Measurements from ENCODE around the gene SLC6A11.

Gene SLC6A11

GRCh38 chr3:10883478-10884234 lies 67.6 kb downstream of the SLC6A11 start:
- peak; percentile 41 for DNase-seq
- H3K27me3 ChIP-seq (ENCODE audit: insufficient read depth, low read length, poor library complexity), result no peaks in the 10 kb centered on the region
- no CpG with 5 or more reads among the region's 7 CpGs for WGBS (ENCODE audit: extremely low coverage, insufficient coverage, low lambda C conversion rate)

DNA sequence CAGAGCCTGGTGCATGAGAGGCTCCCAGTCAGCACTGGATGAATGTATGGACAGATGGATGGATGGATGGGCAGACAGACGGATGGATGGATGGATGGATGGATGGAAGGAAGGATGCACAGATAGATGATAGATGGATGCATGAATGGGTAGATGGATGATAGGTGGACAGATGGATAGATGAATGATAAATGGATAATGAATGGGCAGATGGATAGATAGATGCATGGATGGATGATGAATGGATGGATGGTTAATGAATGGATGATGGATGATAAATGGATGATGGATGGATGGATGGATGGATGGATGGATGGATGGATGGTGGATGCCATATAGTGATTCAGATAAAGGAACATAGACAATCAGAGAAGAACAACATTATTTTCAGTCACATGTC lies 71.0 kb downstream of the SLC6A11 start:
- Histone ChIP-seq H4K5ac (ENCODE audit: low read length) (no peak overlapping the region), H3K4me2 (ENCODE audit: low read length) (no peak overlapping the region), H3K79me2 (ENCODE audit: control insufficient read depth, insufficient read depth, low read length) (no peaks in the 10 kb centered on the region), H3K23ac (ENCODE audit: low read length) (no peak overlapping the region), H3K4ac (ENCODE audit: low read depth, low read length) (no peak overlapping the region), H3K4me1 (ENCODE audit: control insufficient read depth, low read depth, low read length) (no peaks in the 10 kb centered on the region), H3K18ac (ENCODE audit: low read length) (no peak overlapping the region), H2AK5ac (ENCODE audit: low read length) (no peak overlapping the region), H3K27me3 (ENCODE audit: insufficient read depth, low read length, poor library complexity) (no peaks in the 10 kb centered on the region), H2BK120ac (ENCODE audit: low read depth, low read length) (no peak overlapping the region), H3K27ac (ENCODE audit: low read depth, low read length) (no peak overlapping the region), H2BK15ac (replicated peaks; ENCODE audit: low read depth) (no peak overlapping the region), H4K8ac (ENCODE audit: low read depth, low read length) (no peak overlapping the region), H3K4me3 (ENCODE audit: low read length) (no peak overlapping the region), H3K56ac (ENCODE audit: low read length) (no peak overlapping the region), H3K9ac (ENCODE audit: low read length) (no peak overlapping the region), H2BK5ac (ENCODE audit: low read length) (no peak overlapping the region), H3K79me1 (ENCODE audit: low read length) (no peaks in the 10 kb centered on the region), H3K36me3 (ENCODE audit: control insufficient read depth, insufficient read depth, low read length) (no peaks in the 10 kb centered on the region)
- DNase-seq, result no peak
- WGBS (ENCODE audit: extremely low coverage, insufficient coverage, low lambda C conversion rate), result no CpG with 5 or more reads among the region's 1 CpG

More at GRCh38 chr3:10883478-10884234, 67.6 kb downstream of the SLC6A11 start:
- H3K4me3 ChIP-seq (ENCODE audit: low read length), result no peak overlapping the region
- H3K9ac ChIP-seq (ENCODE audit: low read length), result no peak overlapping the region
- no peak overlapping the region for H4K5ac ChIP-seq (ENCODE audit: low read length)
- no peak overlapping the region for H2BK120ac ChIP-seq (ENCODE audit: low read depth, low read length)
- no peak overlapping the region for H4K8ac ChIP-seq (ENCODE audit: low read depth, low read length)
- no peak overlapping the region for H3K18ac ChIP-seq (ENCODE audit: low read length)
- H3K4ac ChIP-seq (ENCODE audit: low read depth, low read length), result no peak overlapping the region
- H3K27ac ChIP-seq (ENCODE audit: low read depth, low read length), result no peak overlapping the region
- no peak overlapping the region for H2BK5ac ChIP-seq (ENCODE audit: low read length)
- H3K79me1 ChIP-seq (ENCODE audit: low read length), result no peaks in the 10 kb centered on the region
- H3K79me2 ChIP-seq (ENCODE audit: control insufficient read depth, insufficient read depth, low read length), result no peaks in the 10 kb centered on the region
- no peak overlapping the region for H3K56ac ChIP-seq (ENCODE audit: low read length)
- no peaks in the 10 kb centered on the region for H3K4me1 ChIP-seq (ENCODE audit: control insufficient read depth, low read depth, low read length)
- no peak overlapping the region for H2BK15ac ChIP-seq (replicated peaks; ENCODE audit: low read depth)
- no peak overlapping the region for H2AK5ac ChIP-seq (ENCODE audit: low read length)
- no peak overlapping the region for H3K4me2 ChIP-seq (ENCODE audit: low read length)
- no peaks in the 10 kb centered on the region for H3K36me3 ChIP-seq (ENCODE audit: control insufficient read depth, insufficient read depth, low read length)
- no peak overlapping the region for H3K23ac ChIP-seq (ENCODE audit: low read length)

- Histone ChIP-seq H2AK5ac (ENCODE audit: low read length) (no peak overlapping the region), H3K4me2 (ENCODE audit: low read length) (no peak overlapping the region), H2BK5ac (ENCODE audit: low read length) (no peak overlapping the region), H2BK15ac (replicated peaks; ENCODE audit: low read depth) (no peak overlapping the region), H3K23ac (ENCODE audit: low read length) (no peak overlapping the region), H3K79me1 (ENCODE audit: low read length) (no peaks in the 10 kb centered on the region), H3K27me3 (ENCODE audit: insufficient read depth, low read length, poor library complexity) (no peaks in the 10 kb centered on the region), H3K4ac (ENCODE audit: low read depth, low read length) (no peak overlapping the region), H4K5ac (ENCODE audit: low read length) (no peak overlapping the region), H3K27ac (ENCODE audit: low read depth, low read length) (no peak overlapping the region), H3K4me1 (ENCODE audit: control insufficient read depth, low read depth, low read length) (no peaks in the 10 kb centered on the region), H3K4me3 (ENCODE audit: low read length) (no peak overlapping the region), H3K18ac (ENCODE audit: low read length) (no peak overlapping the region), H3K36me3 (ENCODE audit: control insufficient read depth, insufficient read depth, low read length) (no peaks in the 10 kb centered on the region), H4K8ac (ENCODE audit: low read depth, low read length) (no peak overlapping the region), H3K79me2 (ENCODE audit: control insufficient read depth, insufficient read depth, low read length) (no peaks in the 10 kb centered on the region), H3K56ac (ENCODE audit: low read length) (no peak overlapping the region), H2BK120ac (ENCODE audit: low read depth, low read length) (no peak overlapping the region), H3K9ac (ENCODE audit: low read length) (no peak overlapping the region)
- DNase-seq, result no peak
- WGBS (ENCODE audit: extremely low coverage, insufficient coverage, low lambda C conversion rate), result no CpG with 5 or more reads among the region's 3 CpGs
Measured at GRCh38 chr3:10888518-10889090, 72.6 kb downstream of the SLC6A11 start.

DNA sequence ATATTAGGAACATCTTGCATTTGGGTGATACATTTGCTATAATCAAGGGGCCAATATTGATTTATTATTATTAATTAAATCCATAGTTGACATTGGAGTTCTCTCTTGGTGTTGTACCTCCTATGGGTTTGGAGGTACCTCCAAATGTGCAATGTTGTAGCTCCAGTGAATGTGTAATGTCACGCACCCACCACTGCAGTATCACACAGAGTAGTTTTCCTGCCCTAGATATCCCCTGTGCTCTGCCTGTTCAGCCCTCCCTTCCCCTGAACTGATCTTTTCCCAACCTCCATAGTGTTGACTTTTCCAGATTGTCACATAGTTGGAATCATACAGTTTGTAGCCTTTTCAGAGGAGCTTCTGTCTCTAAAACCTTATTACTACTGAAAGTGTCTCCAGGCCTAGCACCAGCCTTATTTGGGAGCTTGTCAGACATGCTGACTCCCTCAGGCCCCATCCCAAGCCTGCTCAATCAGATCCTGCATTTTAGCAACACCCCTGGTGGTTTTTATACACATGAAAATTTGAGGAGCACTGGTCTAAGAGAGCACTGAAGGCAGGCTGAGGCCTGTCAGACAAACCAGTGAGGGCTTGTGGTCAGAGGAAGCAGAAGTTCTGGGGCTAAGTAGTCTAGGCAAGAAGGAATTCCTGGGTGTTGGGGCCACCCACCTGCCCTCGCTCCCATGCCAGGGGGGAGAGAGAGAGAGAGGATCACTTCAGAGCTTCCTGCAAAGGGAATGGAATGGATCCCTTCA lies 73.4 kb downstream of the SLC6A11 start:
- Histone ChIP-seq H3K23ac (ENCODE audit: low read length) (no peak overlapping the region), H2BK15ac (replicated peaks; ENCODE audit: low read depth) (no peak overlapping the region)
- WGBS (ENCODE audit: extremely low coverage, insufficient coverage, low lambda C conversion rate), result no CpG with 5 or more reads among the region's 2 CpGs

GRCh38 chr3:10890665-10891064 lies 74.6 kb downstream of the SLC6A11 start:
- H3K23ac ChIP-seq (ENCODE audit: low read length), result no peak overlapping the region

More for the DNA sequence above, 73.4 kb downstream of the SLC6A11 start:
- H3K27ac ChIP-seq (ENCODE audit: low read depth, low read length), result no peak overlapping the region
- H3K27me3 ChIP-seq (ENCODE audit: insufficient read depth, low read length, poor library complexity), result no peaks in the 10 kb centered on the region
- H3K4ac ChIP-seq (ENCODE audit: low read depth, low read length), result no peak overlapping the region
- H3K4me1 ChIP-seq (ENCODE audit: control insufficient read depth, low read depth, low read length), result no peaks in the 10 kb centered on the region
- H3K4me2 ChIP-seq (ENCODE audit: low read length), result no peak overlapping the region
- H2BK120ac ChIP-seq (ENCODE audit: low read depth, low read length), result no peak overlapping the region
- no peak overlapping the region for H3K9ac ChIP-seq (ENCODE audit: low read length)
- H4K8ac ChIP-seq (ENCODE audit: low read depth, low read length), result no peak overlapping the region
- no peak for DNase-seq
- H3K36me3 ChIP-seq (ENCODE audit: control insufficient read depth, insufficient read depth, low read length), result no peaks in the 10 kb centered on the region
- no peak overlapping the region for H2BK5ac ChIP-seq (ENCODE audit: low read length)
- H3K4me3 ChIP-seq (ENCODE audit: low read length), result no peak overlapping the region
- no peak overlapping the region for H4K5ac ChIP-seq (ENCODE audit: low read length)
- H3K79me1 ChIP-seq (ENCODE audit: low read length), result no peaks in the 10 kb centered on the region
- H3K18ac ChIP-seq (ENCODE audit: low read length), result no peak overlapping the region
- no peaks in the 10 kb centered on the region for H3K79me2 ChIP-seq (ENCODE audit: control insufficient read depth, insufficient read depth, low read length)
- H2AK5ac ChIP-seq (ENCODE audit: low read length), result no peak overlapping the region
- H3K56ac ChIP-seq (ENCODE audit: low read length), result no peak overlapping the region

More at GRCh38 chr3:10890665-10891064, 74.6 kb downstream of the SLC6A11 start:
- no peak overlapping the region for H2AK5ac ChIP-seq (ENCODE audit: low read length)
- no peaks in the 10 kb centered on the region for H3K4me1 ChIP-seq (ENCODE audit: control insufficient read depth, low read depth, low read length)
- DNase-seq, result no peak
- H3K27ac ChIP-seq (ENCODE audit: low read depth, low read length), result no peak overlapping the region
- H3K4me2 ChIP-seq (ENCODE audit: low read length), result no peak overlapping the region
- H3K79me1 ChIP-seq (ENCODE audit: low read length), result no peaks in the 10 kb centered on the region
- no CpG with 5 or more reads among the region's 1 CpG for WGBS (ENCODE audit: extremely low coverage, insufficient coverage, low lambda C conversion rate)
- H3K79me2 ChIP-seq (ENCODE audit: control insufficient read depth, insufficient read depth, low read length), result no peaks in the 10 kb centered on the region
- H3K18ac ChIP-seq (ENCODE audit: low read length), result no peak overlapping the region
- no peak overlapping the region for H4K8ac ChIP-seq (ENCODE audit: low read depth, low read length)
- H4K5ac ChIP-seq (ENCODE audit: low read length), result no peak overlapping the region
- H3K27me3 ChIP-seq (ENCODE audit: insufficient read depth, low read length, poor library complexity), result no peaks in the 10 kb centered on the region
- no peak overlapping the region for H2BK5ac ChIP-seq (ENCODE audit: low read length)
- no peak overlapping the region for H3K4ac ChIP-seq (ENCODE audit: low read depth, low read length)
- no peak overlapping the region for H2BK120ac ChIP-seq (ENCODE audit: low read depth, low read length)
- H2BK15ac ChIP-seq (replicated peaks; ENCODE audit: low read depth), result no peak overlapping the region
- no peak overlapping the region for H3K56ac ChIP-seq (ENCODE audit: low read length)
- no peak overlapping the region for H3K9ac ChIP-seq (ENCODE audit: low read length)
- no peaks in the 10 kb centered on the region for H3K36me3 ChIP-seq (ENCODE audit: control insufficient read depth, insufficient read depth, low read length)
- no peak overlapping the region for H3K4me3 ChIP-seq (ENCODE audit: low read length)
